ENCODE measurements around the gene OOSP4A. TPM values are rescaled to one million over a fixed set of nuclear protein-coding genes. Genes with fewer than 3 reads are reported as not detected.
"Not testable (repeated sequence)": the region's sequence is repeated elsewhere in the genome, so short reads cannot be mapped to it uniquely, and the experiment has no call there.

Gene OOSP4A
- total RNA-seq, 1 donor from 2014 or later = not detected

GRCh38 chr11:59968395-59968783, 4.6 kb downstream of the OOSP4A start:
- DNase-seq (ENCODE audit: low spot score in 2 of 2) (no peak), FAIRE-seq (no peak)

- no peak for FAIRE-seq
- DNase-seq (ENCODE audit: low spot score in 2 of 2) = no peak
Observed at GRCh38 chr11:59973097-59973496, 9.3 kb downstream of the OOSP4A start.

GRCh38 chr11:59981106-59981770, 17.4 kb downstream of the OOSP4A start:
- DNase-seq (ENCODE audit: low spot score in 2 of 2) (no peak), FAIRE-seq (no peak)

GRCh38 chr11:59982037-59982436, 18.2 kb downstream of the OOSP4A start:
- FAIRE-seq; DNase-seq (ENCODE audit: low spot score in 2 of 2): not testable (repeated sequence)

- no peak for DNase-seq (ENCODE audit: low spot score in 2 of 2)
- no peak for FAIRE-seq
Observed at GRCh38 chr11:59983212-59983611, 19.4 kb downstream of the OOSP4A start.

GRCh38 chr11:59984368-59984767, 20.5 kb downstream of the OOSP4A start:
- FAIRE-seq (no peak), DNase-seq (ENCODE audit: low spot score in 2 of 2) (no peak)

- DNase-seq (ENCODE audit: low spot score in 2 of 2) (no peak), FAIRE-seq (peak; percentile 3)
Observed at GRCh38 chr11:59990421-59990820, 26.6 kb downstream of the OOSP4A start.

- DNase-seq (ENCODE audit: low spot score in 2 of 2) (no peak), FAIRE-seq (no peak)
Observed at GRCh38 chr11:59992425-59992824, 28.6 kb downstream of the OOSP4A start.

GRCh38 chr11:59997800-59998199, 34.0 kb downstream of the OOSP4A start:
- no peak for FAIRE-seq
- DNase-seq (ENCODE audit: low spot score in 2 of 2) = no peak

GRCh38 chr11:59999691-60000090, 35.9 kb downstream of the OOSP4A start:
- DNase-seq (ENCODE audit: low spot score in 2 of 2) (no peak), FAIRE-seq (no peak)

GRCh38 chr11:60003729-60004128, 39.9 kb downstream of the OOSP4A start:
- FAIRE-seq (no peak), DNase-seq (ENCODE audit: low spot score in 2 of 2) (no peak)

- DNase-seq (ENCODE audit: low spot score in 2 of 2) = no peak
- FAIRE-seq = no peak
Observed at GRCh38 chr11:60005360-60005759, 41.5 kb downstream of the OOSP4A start.

- FAIRE-seq = no peak
Observed at GRCh38 chr11:60016881-60017280, 53.0 kb downstream of the OOSP4A start, which contains the start of gene OOSP4B. OOSP4B (plus strand) TSS chr11:60017181.

GRCh38 chr11:60018058-60018457, 54.2 kb downstream of the OOSP4A start:
- FAIRE-seq (no peak), DNase-seq (ENCODE audit: low spot score in 2 of 2) (no peak)

More at GRCh38 chr11:60016881-60017280, 53.0 kb downstream of the OOSP4A start, which contains the start of gene OOSP4B:
- no peak for DNase-seq (ENCODE audit: low spot score in 2 of 2)

Other genes with a start within 250 kb of the OOSP4A start
- gene STX3, start 208.7 kb upstream of the OOSP4A start, total RNA-seq = 26.9 TPM
- 31.8 TPM for gene MRPL16, start 153.3 kb upstream of the OOSP4A start, total RNA-seq
- not detected for gene CBLIF, start 118.5 kb upstream of the OOSP4A start, total RNA-seq
- gene TCN1, start 97.5 kb upstream of the OOSP4A start, total RNA-seq = not detected
- not detected for gene OOSP3, start 85.3 kb upstream of the OOSP4A start, total RNA-seq
- 0.41 TPM for gene OOSP1, start 25.6 kb upstream of the OOSP4A start, total RNA-seq
- not detected for gene OOSP4B, start 53.1 kb downstream of the OOSP4A start, total RNA-seq
- gene OOSP2, start 76.4 kb downstream of the OOSP4A start, total RNA-seq = not detected
- 0.41 TPM for gene MS4A3, start 92.6 kb downstream of the OOSP4A start, total RNA-seq
- under 0.01 TPM for gene MS4A2, start 124.6 kb downstream of the OOSP4A start, total RNA-seq
- gene MS4A6A, start 219.1 kb downstream of the OOSP4A start, total RNA-seq = 2.4 TPM